IMR-90 (cell line): ENCODE results near the gene CHL1. TPM values are rescaled to one million over a fixed set of nuclear protein-coding genes. Genes with fewer than 3 reads are reported as not detected.

Experiments
- ATAC-seq: fragments of 200-7000 bp; cut with Tn5 transposase; 2 replicates; pipeline ENCODE4 v1.9.1; 2020; ENCODE audit warnings: low read depth, mild to moderate bottlenecking, moderate library complexity
- BruUV-seq: library from RNA; stranded (reverse); fragments of 400-500 nt; replicated peaks from 2 replicates; lab custom pipeline; 2021; lab: Mats Ljungman, UMichigan
- CTCF ChIA-PET: fragments of 300-600 bp; formaldehyde crosslinking; extraction: SDS; loops from one replicate; lab custom pipeline; 2021; ENCODE audit warnings: antibody characterized with exemption; lab: Yijun Ruan, JAX
- POLR2A ChIA-PET: fragments of 300-600 bp; sonication (Branson Sonifier 250); formaldehyde crosslinking; loops from one replicate; lab custom pipeline; 2022; ENCODE audit warnings: antibody characterized with exemption; ENCODE audit not compliant: unreplicated experiment; lab: Charles Lee
- DNase-seq: peaks from one replicate; pipeline ENCODE4 v3.0.0; 2013
- H2AFZ ChIP-seq: replicated peaks from 2 replicates; pipeline ENCODE3; 2013; ENCODE audit warnings: low read length, mild to moderate bottlenecking; ENCODE audit not compliant: poor library complexity
- H2AK5ac ChIP-seq: 2 replicates; pipeline ENCODE4 v1.6.1; 2013; ENCODE audit warnings: low read depth, low read length, inconsistent platforms
- H2AK9ac ChIP-seq: replicated peaks from 2 replicates; pipeline ENCODE3; 2013; ENCODE audit warnings: mild to moderate bottlenecking, low read depth, low read length, moderate library complexity; ENCODE audit not compliant: poor library complexity
- H2BK120ac ChIP-seq: 2 replicates; pipeline ENCODE4 v1.6.1; 2013; ENCODE audit warnings: low read depth, low read length, inconsistent platforms
- H2BK15ac ChIP-seq: 3 replicates; pipeline ENCODE4 v1.6.1; 2013; ENCODE audit warnings: low read depth, low read length, inconsistent platforms
- H2BK20ac ChIP-seq: 2 replicates; pipeline ENCODE4 v1.6.1; 2013; ENCODE audit warnings: low read depth, mild to moderate bottlenecking, inconsistent platforms, low read length, moderate library complexity
- H2BK5ac ChIP-seq: 2 replicates; pipeline ENCODE4 v1.6.1; 2013; ENCODE audit warnings: mild to moderate bottlenecking, low read depth, low read length, inconsistent platforms; ENCODE audit not compliant: poor library complexity, severe bottlenecking
- H3K14ac ChIP-seq: replicated peaks from 2 replicates; pipeline ENCODE4 v1.6.1; 2013; ENCODE audit warnings: low read depth, low read length, inconsistent platforms
- H3K18ac ChIP-seq: 2 replicates; pipeline ENCODE4 v1.6.1; 2013; ENCODE audit warnings: low read depth, low read length, control low read depth
- H3K23ac ChIP-seq: 2 replicates; pipeline ENCODE4 v1.6.1; 2013; ENCODE audit warnings: low read depth, low read length, inconsistent platforms
- H3K27ac ChIP-seq: 2 replicates; pipeline ENCODE4 v1.5.1; 2013; ENCODE audit warnings: mild to moderate bottlenecking, control low read depth, low read length; ENCODE audit not compliant: insufficient read depth
- H3K27me3 ChIP-seq: 2 replicates; pipeline ENCODE4 v1.6.1; 2013; ENCODE audit warnings: low read length; ENCODE audit not compliant: control insufficient read depth, insufficient read depth
- H3K36me3 ChIP-seq: 2 replicates; pipeline ENCODE4 v1.6.1; 2013; ENCODE audit warnings: low read length, mixed read lengths; ENCODE audit not compliant: control insufficient read depth, insufficient read depth
- H3K4ac ChIP-seq: 2 replicates; pipeline ENCODE4 v1.6.1; 2013; ENCODE audit warnings: low read depth, low read length, inconsistent platforms
- H3K4me1 ChIP-seq: 2 replicates; pipeline ENCODE4 v1.6.1; 2013; ENCODE audit warnings: low read length, mixed read lengths; ENCODE audit not compliant: control insufficient read depth, insufficient read depth
- H3K4me2 ChIP-seq: 2 replicates; pipeline ENCODE4 v1.6.1; 2013; ENCODE audit warnings: low read depth, mild to moderate bottlenecking, control low read depth, low read length, moderate library complexity
- H3K4me3 ChIP-seq: 2 replicates; pipeline ENCODE4 v1.5.1; 2013; ENCODE audit warnings: low read depth, mild to moderate bottlenecking, control low read depth, low read length, moderate library complexity; ENCODE audit not compliant: insufficient read depth
- H3K56ac ChIP-seq: 2 replicates; pipeline ENCODE4 v1.6.1; 2013; ENCODE audit warnings: low read length, inconsistent platforms; ENCODE audit not compliant: insufficient read depth; ENCODE audit errors: extremely low read depth
- H3K79me1 ChIP-seq, 2 experiments: 2 replicates each; pipeline ENCODE4 v1.6.1; 2013; ENCODE audit warnings: low read length in 2 of 2, inconsistent platforms in 1 of 2, low read depth in 1 of 2
- H3K9ac ChIP-seq: 2 replicates; pipeline ENCODE4 v1.6.1; 2013; ENCODE audit warnings: low read depth, low read length, control low read depth
- H3K9me1 ChIP-seq: 2 replicates; pipeline ENCODE4 v1.6.1; 2013; ENCODE audit warnings: low read length, inconsistent platforms; ENCODE audit not compliant: insufficient read depth
- H3K9me3 ChIP-seq: 2 replicates; pipeline ENCODE4 v1.6.1; 2013; ENCODE audit warnings: low read length; ENCODE audit not compliant: control insufficient read depth, insufficient read depth
- H4K20me1 ChIP-seq: 2 replicates; pipeline ENCODE4 v1.6.1; 2013; ENCODE audit warnings: low read length, inconsistent platforms; ENCODE audit not compliant: insufficient read depth
- H4K5ac ChIP-seq: 2 replicates; pipeline ENCODE4 v1.6.1; 2013; ENCODE audit warnings: mild to moderate bottlenecking, low read depth, low read length, control low read depth
- H4K8ac ChIP-seq, 2 experiments: 2 replicates each; pipeline ENCODE4 v1.6.1; 2013; ENCODE audit warnings: low read depth in 2 of 2, low read length in 2 of 2, control low read depth in 1 of 2, inconsistent platforms in 1 of 2
- H4K91ac ChIP-seq: 2 replicates; pipeline ENCODE4 v1.6.1; 2013; ENCODE audit warnings: low read depth, low read length, inconsistent platforms; ENCODE audit not compliant: insufficient read depth
- BHLHE40 ChIP-seq: fragments of 150-350 bp; IDR thresholded peaks from 2 replicates; pipeline ENCODE4 v1.6.1; 2016; ENCODE audit warnings: mild to moderate bottlenecking, low read depth, low read length
- CEBPB ChIP-seq: IDR thresholded peaks from 2 replicates; pipeline ENCODE4 v1.6.1; 2012; ENCODE audit warnings: low read depth, low read length, improper control_type of control experiment
- CHD1 ChIP-seq: IDR thresholded peaks from 2 replicates; pipeline ENCODE4 v1.6.1; 2012; ENCODE audit warnings: low read depth, low read length, improper control_type of control experiment
- FOS ChIP-seq: fragments of 150-350 bp; IDR thresholded peaks from 2 replicates; pipeline ENCODE4 v1.6.1; 2016; ENCODE audit warnings: low read depth, low read length
- MAFK ChIP-seq: IDR thresholded peaks from 2 replicates; pipeline ENCODE4 v1.6.1; 2012; ENCODE audit warnings: low read depth, low read length, improper control_type of control experiment
- MAZ ChIP-seq: IDR thresholded peaks from 2 replicates; pipeline ENCODE4 v1.6.1; 2012; ENCODE audit warnings: low read depth, mild to moderate bottlenecking, low read length, improper control_type of control experiment, moderate library complexity, borderline replicate concordance
- MXI1 ChIP-seq: IDR thresholded peaks from 2 replicates; pipeline ENCODE4 v1.6.1; 2012; ENCODE audit warnings: low read depth, mild to moderate bottlenecking, low read length, moderate library complexity, borderline replicate concordance
- NFE2L2 ChIP-seq: fragments of 150-350 bp; IDR thresholded peaks from 2 replicates; pipeline ENCODE4 v1.6.1; 2016; ENCODE audit warnings: low read depth, mild to moderate bottlenecking, low read length
- POLR2A ChIP-seq: IDR thresholded peaks from 2 replicates; pipeline ENCODE4 v1.6.1; 2012; ENCODE audit warnings: mild to moderate bottlenecking, low read depth, low read length
- RAD21 ChIP-seq: IDR thresholded peaks from 2 replicates; pipeline ENCODE4 v1.6.1; 2012; ENCODE audit warnings: low read length, improper control_type of control experiment
- RCOR1 ChIP-seq: IDR thresholded peaks from 2 replicates; pipeline ENCODE4 v1.6.1; 2012; ENCODE audit warnings: mild to moderate bottlenecking, low read length, improper control_type of control experiment; ENCODE audit not compliant: insufficient replicate concordance
- RFX5 ChIP-seq: IDR thresholded peaks from 2 replicates; pipeline ENCODE4 v1.8.0; 2012; ENCODE audit warnings: low read depth, mild to moderate bottlenecking, low read length, moderate library complexity
- SMC3 ChIP-seq: fragments of 150-350 bp; IDR thresholded peaks from 2 replicates; pipeline ENCODE4 v1.6.1; 2016; ENCODE audit warnings: low read depth, mild to moderate bottlenecking, antibody characterized with exemption, low read length, moderate library complexity
- WGBS, 2 experiments: methylation state at CpG; one replicate each; pipeline versions ENCODE4 v1.1.5 to v1.1.7; 2013; ENCODE audit warnings: missing lambda C conversion rate in 2 of 2; ENCODE audit not compliant: insufficient read length in 1 of 2; ENCODE audit errors: extremely low coverage in 2 of 2; 5-methylcytosine and 5-hydroxymethylcytosine counted together
- dilution Hi-C: fragments of 300-500 bp; cut with HindIII; formaldehyde crosslinking; loops from one replicate; pipeline ENCODE4 v1.14.3; 2018; ENCODE audit warnings: low sequenced_read_pairs; ENCODE audit not compliant: unreplicated experiment
- in situ Hi-C: fragments of 300-500 bp; cut with MboI; formaldehyde crosslinking; loops from 3 replicates; pipeline ENCODE4 v1.14.3; 2019; ENCODE audit warnings: low sequenced_read_pairs, inconsistent platforms, mixed read lengths
- intact Hi-C: fragments of 100-400 bp; cut with micrococcal nuclease; formaldehyde crosslinking; loops from 2 replicates; pipeline ENCODE4 v1.10.0; 2022
- polyA plus RNA-seq, 3 experiments: library from polyadenylated mRNA; depleted of rRNA; stranded (reverse); fragments of >200 nt; gene quantifications; 2 replicates each; pipeline ENCODE4 v1.2.3, GENCODE V29; 2012; ENCODE audit warnings: low replicate concordance in 1 of 3
- total RNA-seq: library from RNA; depleted of rRNA; stranded (reverse); fragments of >200 nt; gene quantifications from 2 replicates; pipeline ENCODE4 v1.2.3, GENCODE V29; 2012
- TF ChIP-seq, protein P1 (sequence below): conservative IDR thresholded peaks from 2 replicates; pipeline ENCODE4 v1.5.1; 2012; ENCODE audit warnings: mild to moderate bottlenecking, low read depth, low read length, improper control_type of control experiment
- TF ChIP-seq, protein P2 (sequence below): fragments of 150-350 bp; IDR thresholded peaks from 2 replicates; pipeline ENCODE4 v1.6.1; 2017; ENCODE audit warnings: mild to moderate bottlenecking, antibody characterized with exemption, low read length, low read depth
- TF ChIP-seq, protein P3 (sequence below): fragments of 150-350 bp; IDR thresholded peaks from 2 replicates; pipeline ENCODE4 v1.6.1; 2016; ENCODE audit warnings: low read depth, mild to moderate bottlenecking, low read length, moderate library complexity, borderline replicate concordance

CHL1 gene
- total and polyA plus RNA-seq, 2 of the 4 experiments (the other 2 are of a cell fraction) = 0.38 to 1.6 TPM

GRCh38 chr3:394775-395174 lies 198.2 kb downstream of the CHL1 start:
- Histone ChIP-seq H2AFZ (no peak overlapping the region), H3K9ac (no peak overlapping the region), H3K4ac (no peak overlapping the region), H3K4me1 (no peaks in the 10 kb centered on the region), H3K4me3 (no peak overlapping the region), H4K5ac (no peak overlapping the region), H2BK5ac (no peak overlapping the region), H3K23ac (no peak overlapping the region), H2AK9ac (no peak overlapping the region), H3K79me1 (no peaks in the 10 kb centered on the region), H2BK120ac (no peak overlapping the region), H2BK20ac (no peak overlapping the region), H3K18ac (no peak overlapping the region), H3K56ac (no peak overlapping the region), H3K14ac (no peak overlapping the region), H4K8ac (no peak overlapping the region), H3K4me2 (no peak overlapping the region), H3K36me3 (no peaks in the 10 kb centered on the region), H4K91ac (no peak overlapping the region), H3K9me3 (no peaks in the 10 kb centered on the region), H4K20me1 (no peaks in the 10 kb centered on the region), H2AK5ac (no peak overlapping the region), H2BK15ac (no peak overlapping the region), H3K27me3 (no peaks in the 10 kb centered on the region), H3K9me1 (no peaks in the 10 kb centered on the region), H3K27ac (no peak overlapping the region)
- in situ Hi-C loops = no loop called here
- ChIA-PET CTCF (interaction anchor here (0.7 kb wide), 1 partner anchor 9 kb away, joined by 3 read pairs; no protein-coding TSS in a partner anchor), POLR2A (no interaction called here)
- ATAC-seq = no peak
- intact Hi-C loops = no loop called here
- no peak for TF ChIP-seq MXI1
- no peak for TF ChIP-seq POLR2A
- no peak for TF ChIP-seq SMC3
- no peak for TF ChIP-seq CEBPB
- TF ChIP-seq RFX5 = no peak
- TF ChIP-seq FOS = no peak
- no peak for TF ChIP-seq RAD21
- TF ChIP-seq, protein P1, sequence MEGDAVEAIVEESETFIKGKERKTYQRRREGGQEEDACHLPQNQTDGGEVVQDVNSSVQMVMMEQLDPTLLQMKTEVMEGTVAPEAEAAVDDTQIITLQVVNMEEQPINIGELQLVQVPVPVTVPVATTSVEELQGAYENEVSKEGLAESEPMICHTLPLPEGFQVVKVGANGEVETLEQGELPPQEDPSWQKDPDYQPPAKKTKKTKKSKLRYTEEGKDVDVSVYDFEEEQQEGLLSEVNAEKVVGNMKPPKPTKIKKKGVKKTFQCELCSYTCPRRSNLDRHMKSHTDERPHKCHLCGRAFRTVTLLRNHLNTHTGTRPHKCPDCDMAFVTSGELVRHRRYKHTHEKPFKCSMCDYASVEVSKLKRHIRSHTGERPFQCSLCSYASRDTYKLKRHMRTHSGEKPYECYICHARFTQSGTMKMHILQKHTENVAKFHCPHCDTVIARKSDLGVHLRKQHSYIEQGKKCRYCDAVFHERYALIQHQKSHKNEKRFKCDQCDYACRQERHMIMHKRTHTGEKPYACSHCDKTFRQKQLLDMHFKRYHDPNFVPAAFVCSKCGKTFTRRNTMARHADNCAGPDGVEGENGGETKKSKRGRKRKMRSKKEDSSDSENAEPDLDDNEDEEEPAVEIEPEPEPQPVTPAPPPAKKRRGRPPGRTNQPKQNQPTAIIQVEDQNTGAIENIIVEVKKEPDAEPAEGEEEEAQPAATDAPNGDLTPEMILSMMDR = no peak
- no peak for TF ChIP-seq CHD1
- no peak for TF ChIP-seq MAZ
- TF ChIP-seq MAFK = no peak
- no peak for TF ChIP-seq BHLHE40
- TF ChIP-seq RCOR1 = no peak
- no peak for TF ChIP-seq NFE2L2
- TF ChIP-seq, protein P2, sequence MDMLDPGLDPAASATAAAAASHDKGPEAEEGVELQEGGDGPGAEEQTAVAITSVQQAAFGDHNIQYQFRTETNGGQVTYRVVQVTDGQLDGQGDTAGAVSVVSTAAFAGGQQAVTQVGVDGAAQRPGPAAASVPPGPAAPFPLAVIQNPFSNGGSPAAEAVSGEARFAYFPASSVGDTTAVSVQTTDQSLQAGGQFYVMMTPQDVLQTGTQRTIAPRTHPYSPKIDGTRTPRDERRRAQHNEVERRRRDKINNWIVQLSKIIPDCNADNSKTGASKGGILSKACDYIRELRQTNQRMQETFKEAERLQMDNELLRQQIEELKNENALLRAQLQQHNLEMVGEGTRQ = no peak
- TF ChIP-seq, protein P3, sequence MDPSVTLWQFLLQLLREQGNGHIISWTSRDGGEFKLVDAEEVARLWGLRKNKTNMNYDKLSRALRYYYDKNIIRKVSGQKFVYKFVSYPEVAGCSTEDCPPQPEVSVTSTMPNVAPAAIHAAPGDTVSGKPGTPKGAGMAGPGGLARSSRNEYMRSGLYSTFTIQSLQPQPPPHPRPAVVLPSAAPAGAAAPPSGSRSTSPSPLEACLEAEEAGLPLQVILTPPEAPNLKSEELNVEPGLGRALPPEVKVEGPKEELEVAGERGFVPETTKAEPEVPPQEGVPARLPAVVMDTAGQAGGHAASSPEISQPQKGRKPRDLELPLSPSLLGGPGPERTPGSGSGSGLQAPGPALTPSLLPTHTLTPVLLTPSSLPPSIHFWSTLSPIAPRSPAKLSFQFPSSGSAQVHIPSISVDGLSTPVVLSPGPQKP = no peak
- dilution Hi-C loops = no loop called here
- BruUV-seq = no TSS peak
- no CpG with 5 or more reads among the region's 4 CpGs for WGBS, 2 experiments
- no peak for DNase-seq
